ENCODE measurements around the gene NANOS1.

The NANOS1 gene

DNA sequence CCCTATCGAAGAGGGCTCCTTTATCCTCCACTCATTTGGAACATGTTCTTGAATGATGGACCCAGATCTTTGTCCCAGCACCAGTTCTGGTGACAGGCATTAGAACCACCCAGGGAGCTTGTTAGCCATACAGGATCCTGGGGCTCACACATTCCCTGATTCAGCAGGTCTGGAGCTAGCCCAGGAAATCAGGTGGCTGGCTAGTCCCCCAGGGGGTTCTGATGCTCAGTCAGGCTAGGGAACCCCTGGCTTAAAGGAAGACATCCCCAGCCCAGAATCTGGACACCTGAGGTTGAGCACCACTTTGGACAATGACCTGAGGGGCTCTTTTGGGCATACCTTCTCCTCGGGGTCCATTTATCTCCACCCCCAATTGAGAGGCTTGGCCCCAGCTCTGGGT, 37.0 kb upstream of the NANOS1 start:
- Histone ChIP-seq H3K4me1 (no peaks in the 10 kb centered on the region), H3K4me3 (ENCODE audit: low read depth, low read length) (no peak overlapping the region), H3K27ac (no peak overlapping the region), H2AFZ (no peak overlapping the region), H3K36me3 (ENCODE audit: control insufficient read depth, insufficient read depth, low read length) (no peaks in the 10 kb centered on the region), H3K9ac (no peak overlapping the region), H3K79me2 (no peaks in the 10 kb centered on the region), H3K27me3 (ENCODE audit: control insufficient read depth, insufficient read depth, low read length) (no peaks in the 10 kb centered on the region), H3K4me2 (ENCODE audit: low read length) (no peak overlapping the region), H3K9me3 (ENCODE audit: control insufficient read depth, low read length) (no peaks in the 10 kb centered on the region)
- TF ChIP-seq, protein P1, sequence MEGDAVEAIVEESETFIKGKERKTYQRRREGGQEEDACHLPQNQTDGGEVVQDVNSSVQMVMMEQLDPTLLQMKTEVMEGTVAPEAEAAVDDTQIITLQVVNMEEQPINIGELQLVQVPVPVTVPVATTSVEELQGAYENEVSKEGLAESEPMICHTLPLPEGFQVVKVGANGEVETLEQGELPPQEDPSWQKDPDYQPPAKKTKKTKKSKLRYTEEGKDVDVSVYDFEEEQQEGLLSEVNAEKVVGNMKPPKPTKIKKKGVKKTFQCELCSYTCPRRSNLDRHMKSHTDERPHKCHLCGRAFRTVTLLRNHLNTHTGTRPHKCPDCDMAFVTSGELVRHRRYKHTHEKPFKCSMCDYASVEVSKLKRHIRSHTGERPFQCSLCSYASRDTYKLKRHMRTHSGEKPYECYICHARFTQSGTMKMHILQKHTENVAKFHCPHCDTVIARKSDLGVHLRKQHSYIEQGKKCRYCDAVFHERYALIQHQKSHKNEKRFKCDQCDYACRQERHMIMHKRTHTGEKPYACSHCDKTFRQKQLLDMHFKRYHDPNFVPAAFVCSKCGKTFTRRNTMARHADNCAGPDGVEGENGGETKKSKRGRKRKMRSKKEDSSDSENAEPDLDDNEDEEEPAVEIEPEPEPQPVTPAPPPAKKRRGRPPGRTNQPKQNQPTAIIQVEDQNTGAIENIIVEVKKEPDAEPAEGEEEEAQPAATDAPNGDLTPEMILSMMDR (IDR thresholded peaks at IDR 0.05): no peak

DNA sequence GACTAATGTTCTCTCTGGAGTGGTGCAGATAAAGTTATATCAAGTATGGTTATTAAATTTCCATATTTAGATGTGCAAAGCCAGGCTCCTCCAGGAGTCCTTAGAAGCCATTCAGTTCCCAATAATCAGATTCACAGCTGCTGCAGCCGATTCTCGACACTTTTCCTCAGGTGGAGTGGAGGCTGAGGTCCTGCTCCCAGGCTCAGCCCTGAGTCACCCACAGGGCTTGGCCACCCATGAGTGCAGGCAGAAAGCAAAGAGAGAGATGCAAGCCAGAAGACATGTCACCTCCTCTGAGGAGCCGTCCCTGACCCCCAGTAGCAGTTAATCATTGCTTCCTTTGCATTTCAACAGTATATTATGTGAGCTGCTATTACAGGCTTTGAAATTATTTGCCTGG, 36.3 kb upstream of the NANOS1 start:
- no peaks in the 10 kb centered on the region for H3K9me3 ChIP-seq (ENCODE audit: control insufficient read depth, low read length)
- H3K9ac ChIP-seq: no peak overlapping the region
- no peak overlapping the region for H3K4me2 ChIP-seq (ENCODE audit: low read length)
- H2AFZ ChIP-seq: no peak overlapping the region
- no peaks in the 10 kb centered on the region for H3K27me3 ChIP-seq (ENCODE audit: control insufficient read depth, insufficient read depth, low read length)
- H3K4me3 ChIP-seq (ENCODE audit: low read depth, low read length): no peak overlapping the region
- no peaks in the 10 kb centered on the region for H3K4me1 ChIP-seq
- no peaks in the 10 kb centered on the region for H3K79me2 ChIP-seq
- TF ChIP-seq, protein P1 (IDR thresholded peaks at IDR 0.05): no peak
- no peaks in the 10 kb centered on the region for H3K36me3 ChIP-seq (ENCODE audit: control insufficient read depth, insufficient read depth, low read length)
- no peak overlapping the region for H3K27ac ChIP-seq

DNA sequence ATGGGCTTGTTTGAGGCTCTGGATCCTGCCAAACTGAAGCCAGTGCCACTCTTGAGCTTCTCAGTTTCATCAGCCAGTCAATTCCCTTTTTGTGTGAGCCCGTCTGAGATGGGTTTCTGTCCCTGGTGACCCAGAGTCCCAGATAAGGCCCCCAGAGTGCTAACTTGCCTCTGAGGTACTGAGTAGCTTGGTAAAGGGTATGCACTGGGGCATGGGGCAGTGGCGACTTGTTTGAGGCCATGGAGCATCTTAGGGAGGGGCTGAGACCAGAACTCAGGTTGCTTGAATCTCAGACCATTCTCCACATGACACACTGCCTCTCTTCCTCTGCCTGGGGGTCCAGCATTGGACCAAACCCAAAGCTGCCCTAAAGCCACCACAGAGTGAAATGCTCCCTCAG, 35.2 kb upstream of the NANOS1 start:
- H3K4me1 ChIP-seq: no peaks in the 10 kb centered on the region
- no peak overlapping the region for H3K27ac ChIP-seq
- TF ChIP-seq, protein P1 (IDR thresholded peaks at IDR 0.05): no peak
- H3K79me2 ChIP-seq: no peaks in the 10 kb centered on the region
- no peaks in the 10 kb centered on the region for H3K36me3 ChIP-seq (ENCODE audit: control insufficient read depth, insufficient read depth, low read length)
- no peak overlapping the region for H3K4me3 ChIP-seq (ENCODE audit: low read depth, low read length)
- no peaks in the 10 kb centered on the region for H3K27me3 ChIP-seq (ENCODE audit: control insufficient read depth, insufficient read depth, low read length)
- no peak overlapping the region for H2AFZ ChIP-seq
- H3K4me2 ChIP-seq (ENCODE audit: low read length): no peak overlapping the region
- H3K9me3 ChIP-seq (ENCODE audit: control insufficient read depth, low read length): no peaks in the 10 kb centered on the region
- H3K9ac ChIP-seq: no peak overlapping the region

DNA sequence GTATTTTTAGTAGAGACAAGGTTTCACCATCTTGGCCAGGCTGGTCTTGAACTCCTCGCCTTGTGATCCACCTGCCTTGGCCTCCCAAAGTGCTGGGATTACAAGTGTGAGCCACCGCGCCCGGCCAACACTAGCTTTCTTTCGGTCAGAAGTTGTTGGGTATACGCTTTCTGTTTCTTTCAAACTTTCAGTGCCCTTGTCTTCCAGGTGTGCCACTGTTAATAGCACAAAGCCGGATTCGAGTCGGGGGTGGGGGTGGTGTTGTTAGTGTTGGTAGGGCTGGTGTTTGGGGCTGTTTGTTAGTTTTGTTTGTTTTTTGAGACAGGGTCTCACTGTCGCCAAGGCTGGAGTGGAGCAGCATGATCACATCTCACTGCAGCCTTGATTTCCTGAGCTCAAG, 33.8 kb upstream of the NANOS1 start:
- Histone ChIP-seq H3K9me3 (ENCODE audit: control insufficient read depth, low read length) (no peaks in the 10 kb centered on the region), H3K4me2 (ENCODE audit: low read length) (no peak overlapping the region), H3K36me3 (ENCODE audit: control insufficient read depth, insufficient read depth, low read length) (no peaks in the 10 kb centered on the region), H3K79me2 (no peaks in the 10 kb centered on the region), H3K9ac (no peak overlapping the region), H2AFZ (no peak overlapping the region), H3K4me1 (no peaks in the 10 kb centered on the region), H3K27ac (no peak overlapping the region), H3K27me3 (ENCODE audit: control insufficient read depth, insufficient read depth, low read length) (no peaks in the 10 kb centered on the region), H3K4me3 (ENCODE audit: low read depth, low read length) (no peak overlapping the region)
- TF ChIP-seq, protein P1 (IDR thresholded peaks at IDR 0.05): no peak

DNA sequence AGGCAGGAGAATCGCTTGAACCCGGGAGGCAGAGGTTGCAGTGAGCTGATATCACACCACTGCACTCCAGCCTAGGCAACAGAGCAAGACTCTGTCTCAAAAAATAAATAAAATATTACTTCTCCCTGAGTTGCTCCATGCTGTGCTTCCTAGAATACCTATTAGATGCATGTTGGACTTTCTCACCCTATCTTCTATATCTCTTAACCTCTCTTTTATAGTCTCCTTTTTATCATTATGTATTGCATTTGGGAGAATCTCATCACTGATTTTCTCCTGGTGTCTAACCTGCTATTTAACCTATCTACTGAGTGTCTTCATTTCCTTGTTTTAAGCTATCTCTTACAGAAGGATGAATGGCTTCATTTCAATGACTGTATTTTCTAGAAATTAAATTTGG, 32.1 kb upstream of the NANOS1 start:
- H3K79me2 ChIP-seq: no peaks in the 10 kb centered on the region
- no peaks in the 10 kb centered on the region for H3K4me1 ChIP-seq
- no peak overlapping the region for H3K4me3 ChIP-seq (ENCODE audit: low read depth, low read length)
- TF ChIP-seq, protein P1 (IDR thresholded peaks at IDR 0.05): no peak
- no peaks in the 10 kb centered on the region for H3K27me3 ChIP-seq (ENCODE audit: control insufficient read depth, insufficient read depth, low read length)
- H3K4me2 ChIP-seq (ENCODE audit: low read length): no peak overlapping the region
- no peaks in the 10 kb centered on the region for H3K36me3 ChIP-seq (ENCODE audit: control insufficient read depth, insufficient read depth, low read length)
- no peaks in the 10 kb centered on the region for H3K9me3 ChIP-seq (ENCODE audit: control insufficient read depth, low read length)
- H2AFZ ChIP-seq: no peak overlapping the region
- no peak overlapping the region for H3K27ac ChIP-seq
- H3K9ac ChIP-seq: no peak overlapping the region

All from parathyroid adenoma (tissue), 2 donors.